ENCODE data around the gene INPP5B.

- TF ChIP-seq STAT5B (CRISPR knock-in tag; IDR thresholded peaks at IDR 0.05) (no peak), EHMT2 (IDR thresholded peaks at IDR 0.05) (no peak), CTCF (IDR thresholded peaks at IDR 0.05 in 2 of 3, conservative IDR thresholded peaks at IDR 0.05 in 1 of 3; ENCODE audit: insufficient read depth in 2 of 3, low read depth in 1 of 3, low read length in 3 of 3) (no peak), POLR2A (conservative IDR thresholded peaks at IDR 0.05) (no peak), GABPA (tag; conservative IDR thresholded peaks at IDR 0.05; ENCODE audit: low read depth) (no peak), CBX2 (IDR thresholded peaks at IDR 0.05; ENCODE audit: insufficient read depth, low read length, poor library complexity, severe bottlenecking) (no peak), BCLAF1 (IDR thresholded peaks at IDR 0.05; ENCODE audit: borderline replicate concordance in 1 of 2, control insufficient read depth in 1 of 2, low read depth in 2 of 2, low read length in 1 of 2) (no peak), ARNT (IDR thresholded peaks at IDR 0.05) (no peak), HOXB6 (CRISPR knock-in tag; IDR thresholded peaks at IDR 0.05; ENCODE audit: borderline replicate concordance) (no peak), TAF1 (IDR thresholded peaks at IDR 0.05; ENCODE audit: control insufficient read depth, extremely low read depth, insufficient read depth, low read length, severe bottlenecking) (no peak), MTF1 (CRISPR knock-in tag; IDR thresholded peaks at IDR 0.05; ENCODE audit: borderline replicate concordance) (no peak), ZNF3 (CRISPR knock-in tag; IDR thresholded peaks at IDR 0.05) (no peak), CREB1 (IDR thresholded peaks at IDR 0.05) (no peak), CREB1 (CRISPR knock-in tag; IDR thresholded peaks at IDR 0.05) (no peak)
Observed at GRCh38 chr1:37888022-37888700, 58.7 kb downstream of the INPP5B start.

Measured in K562 (cell line).